GM20000 (cell line): Measurements from ENCODE around the gene SPECC1L.

Experiments
- DNase-seq: peaks from one replicate; pipeline ENCODE4 v3.0.0; 2012; ENCODE audit warnings: low spot score
- TF ChIP-seq, protein P1 (sequence below): IDR thresholded peaks from 2 replicates; pipeline ENCODE4 v1.5.1; 2012; ENCODE audit warnings: mild to moderate bottlenecking, control low read depth; ENCODE audit errors: extremely low read depth, missing control alignments

SPECC1L gene

DNA sequence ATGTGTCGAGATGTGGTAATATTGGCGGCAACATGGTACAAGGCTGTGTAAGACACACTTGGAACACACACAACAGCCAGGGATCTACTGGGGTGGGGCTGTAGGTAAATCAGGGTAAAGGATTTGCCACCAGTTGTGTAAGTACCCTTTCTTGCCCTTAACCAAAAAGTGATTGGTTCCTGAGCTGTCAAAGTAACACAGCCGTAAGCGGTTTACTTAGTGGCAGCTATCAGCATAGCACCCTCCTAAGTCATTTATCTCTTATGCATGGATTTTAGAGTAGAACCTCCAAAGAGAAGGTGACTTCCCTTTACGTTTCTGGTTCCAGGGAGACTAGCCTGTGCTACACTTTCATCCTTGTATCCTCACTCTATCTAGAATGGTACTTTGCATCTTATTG, 57.2 kb downstream of the SPECC1L start:
- DNase-seq: no peak
- TF ChIP-seq, protein P1, sequence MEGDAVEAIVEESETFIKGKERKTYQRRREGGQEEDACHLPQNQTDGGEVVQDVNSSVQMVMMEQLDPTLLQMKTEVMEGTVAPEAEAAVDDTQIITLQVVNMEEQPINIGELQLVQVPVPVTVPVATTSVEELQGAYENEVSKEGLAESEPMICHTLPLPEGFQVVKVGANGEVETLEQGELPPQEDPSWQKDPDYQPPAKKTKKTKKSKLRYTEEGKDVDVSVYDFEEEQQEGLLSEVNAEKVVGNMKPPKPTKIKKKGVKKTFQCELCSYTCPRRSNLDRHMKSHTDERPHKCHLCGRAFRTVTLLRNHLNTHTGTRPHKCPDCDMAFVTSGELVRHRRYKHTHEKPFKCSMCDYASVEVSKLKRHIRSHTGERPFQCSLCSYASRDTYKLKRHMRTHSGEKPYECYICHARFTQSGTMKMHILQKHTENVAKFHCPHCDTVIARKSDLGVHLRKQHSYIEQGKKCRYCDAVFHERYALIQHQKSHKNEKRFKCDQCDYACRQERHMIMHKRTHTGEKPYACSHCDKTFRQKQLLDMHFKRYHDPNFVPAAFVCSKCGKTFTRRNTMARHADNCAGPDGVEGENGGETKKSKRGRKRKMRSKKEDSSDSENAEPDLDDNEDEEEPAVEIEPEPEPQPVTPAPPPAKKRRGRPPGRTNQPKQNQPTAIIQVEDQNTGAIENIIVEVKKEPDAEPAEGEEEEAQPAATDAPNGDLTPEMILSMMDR: no peak

DNA sequence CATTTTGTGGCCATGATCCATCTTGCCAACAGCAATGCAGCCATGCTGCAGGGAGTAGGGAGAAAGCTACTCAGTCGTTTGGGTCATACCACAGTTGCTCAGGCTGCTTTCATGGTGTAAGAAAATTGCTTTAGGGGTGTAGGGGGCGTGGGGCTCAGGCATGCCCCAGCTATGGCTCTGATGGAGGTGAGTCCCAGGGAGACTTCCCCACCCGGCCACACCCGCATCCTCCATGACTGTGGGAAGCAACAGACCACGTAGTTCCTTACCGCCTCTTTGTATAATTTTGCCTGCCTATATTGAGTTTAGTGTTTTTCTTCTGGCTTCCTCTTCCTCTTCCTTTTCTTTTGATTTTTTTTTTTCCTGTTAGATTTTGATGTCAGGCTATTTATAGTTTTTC, 58.8 kb downstream of the SPECC1L start:
- TF ChIP-seq, protein P1: no peak
- no peak for DNase-seq

DNA sequence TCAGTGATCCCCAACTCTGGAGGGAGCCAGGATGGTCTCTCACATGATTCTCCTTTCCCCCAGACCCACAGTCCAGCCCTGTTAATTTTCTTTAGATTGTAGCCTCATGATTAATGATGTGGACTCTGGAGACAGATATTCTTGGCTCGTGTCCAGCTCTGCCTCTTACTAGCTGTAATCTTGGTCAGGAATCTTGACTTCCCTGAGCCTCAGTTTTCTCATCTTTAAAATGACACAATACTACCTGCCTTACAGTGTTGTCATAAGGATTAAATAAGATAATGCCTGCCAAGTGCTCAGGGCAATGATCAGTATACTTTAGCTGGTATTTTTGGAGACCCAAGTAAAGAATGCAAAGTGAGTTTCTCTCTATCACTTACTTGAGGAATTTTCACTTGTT, 60.0 kb downstream of the SPECC1L start:
- DNase-seq: no peak
- TF ChIP-seq, protein P1: no peak

DNA sequence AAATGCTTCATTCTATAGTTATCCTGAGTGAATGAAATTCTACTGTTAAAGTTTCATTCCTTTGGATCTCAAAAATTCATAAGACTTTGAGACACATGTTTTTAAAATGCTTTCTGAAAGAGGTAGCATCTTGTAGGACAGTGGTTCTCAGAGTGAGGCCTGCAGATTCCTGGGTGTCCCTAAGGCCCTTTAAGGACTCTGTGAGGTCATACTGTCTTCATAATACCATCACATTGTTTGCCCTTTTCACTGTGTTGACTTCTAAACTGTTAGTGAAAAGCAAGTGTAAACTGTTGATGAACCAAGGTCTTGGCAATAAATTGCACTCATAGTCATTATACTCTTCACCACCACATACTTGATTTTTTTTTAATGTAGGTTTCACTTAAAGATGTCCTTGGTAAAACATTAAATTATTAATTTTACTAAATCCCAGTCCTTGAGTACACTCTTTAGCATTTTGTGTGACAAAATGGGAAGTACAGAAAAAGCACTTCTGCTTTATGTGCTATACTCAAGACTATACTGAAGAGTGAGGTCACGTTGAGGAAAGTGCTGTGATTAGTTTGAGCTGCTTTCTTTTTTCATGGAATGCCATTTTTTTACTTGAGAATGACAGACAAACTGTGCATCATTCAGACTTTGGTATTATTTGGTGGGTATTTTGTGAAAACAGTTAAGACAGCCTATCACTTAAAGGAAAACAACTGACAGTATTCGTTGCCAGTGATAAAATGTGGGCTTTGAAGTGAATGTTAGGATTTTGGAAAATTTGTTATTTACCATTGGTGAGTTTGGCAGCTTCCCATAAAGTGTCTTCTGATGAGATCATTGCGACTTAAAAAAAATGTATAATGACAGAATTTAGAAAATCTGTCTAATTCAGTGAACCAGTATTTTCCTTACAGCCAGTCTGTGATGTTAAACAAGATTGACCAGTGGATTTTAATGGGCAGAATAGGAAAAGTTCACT, 61.1 kb downstream of the SPECC1L start:
- no peak for DNase-seq

DNA sequence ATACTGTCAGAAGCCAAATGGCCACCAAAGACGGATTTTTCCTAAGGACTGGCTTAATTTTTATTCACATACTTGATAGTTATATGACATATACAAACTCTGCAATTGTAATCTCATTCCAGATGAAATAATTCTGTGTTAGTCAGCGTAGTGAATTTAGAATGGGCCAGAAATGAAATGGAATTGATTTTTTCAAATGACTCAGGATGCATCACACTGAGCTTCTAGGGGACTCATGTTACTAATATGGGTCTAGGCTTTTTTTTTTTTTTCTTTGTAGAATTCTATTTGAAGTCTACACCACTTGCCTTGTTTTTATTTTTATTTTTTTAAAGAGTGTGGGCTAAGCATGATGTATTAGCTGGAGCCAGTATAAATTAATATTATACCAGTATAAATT, 62.7 kb downstream of the SPECC1L start:
- TF ChIP-seq, protein P1: no peak
- no peak for DNase-seq

More for the DNA sequence above, 61.1 kb downstream of the SPECC1L start:
- TF ChIP-seq, protein P1: no peak

DNA sequence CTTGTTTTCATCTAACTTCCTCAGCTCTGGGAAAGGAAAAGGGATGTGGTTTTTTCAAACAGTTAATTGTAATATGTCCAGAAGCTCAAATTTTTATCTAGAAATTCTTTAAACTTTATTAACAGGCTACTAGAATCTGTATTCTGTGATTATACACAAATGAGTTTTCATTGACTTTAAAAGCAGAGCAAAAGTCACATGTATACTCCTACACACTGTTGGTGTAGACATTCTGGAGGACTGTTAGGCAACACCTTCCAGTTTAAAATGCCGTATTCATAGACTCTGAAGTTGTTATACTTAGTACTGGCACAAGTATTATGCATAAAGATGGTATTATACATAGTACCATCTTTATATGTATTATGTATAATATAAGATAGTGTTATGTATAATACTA, 64.9 kb downstream of the SPECC1L start:
- no peak for DNase-seq
- TF ChIP-seq, protein P1: no peak

DNA sequence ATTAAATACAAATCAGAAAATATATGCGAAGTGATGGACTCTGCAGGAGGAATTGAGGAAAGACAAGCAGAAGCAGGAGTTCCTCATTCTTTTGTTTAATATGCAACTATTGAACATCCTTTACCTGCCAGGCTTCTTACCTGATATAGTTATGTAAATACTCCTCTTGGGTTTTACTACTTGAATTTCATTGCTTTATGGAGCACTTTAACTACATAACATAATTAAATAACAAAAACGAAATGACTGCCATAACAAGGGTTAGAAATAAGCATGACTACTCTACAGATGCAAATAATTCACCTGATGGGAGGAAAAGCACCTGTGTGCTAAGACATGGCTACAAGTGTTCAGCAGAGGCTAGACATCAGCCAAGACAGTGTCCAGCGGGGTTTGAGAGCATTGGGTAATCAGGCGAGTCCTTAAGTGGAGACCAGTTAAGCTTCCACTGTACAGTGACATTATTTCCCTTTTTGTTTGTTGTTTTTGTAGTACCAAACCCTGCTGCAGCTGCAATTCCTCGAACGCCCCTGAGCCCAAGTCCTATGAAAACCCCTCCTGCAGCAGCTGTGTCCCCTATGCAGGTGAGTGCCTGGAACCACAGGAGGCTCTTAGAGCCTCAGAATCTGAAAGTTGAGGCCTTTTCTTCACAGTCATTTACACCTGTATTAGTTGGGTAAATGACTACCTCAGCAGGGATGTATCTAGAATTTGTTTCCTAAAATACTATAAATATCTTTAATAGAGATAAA, 67.4 kb downstream of the SPECC1L start:
- DNase-seq: no peak
- TF ChIP-seq, protein P1: no peak
